Activated T-cell treated with anti-CD3 and anti-CD28 coated beads, Interleukin-2, amount 50 U/mL, for 1 hour (primary cell): ENCODE data around the gene MCOLN3.
"Not testable (repeated sequence)": the region's sequence is repeated elsewhere in the genome, so short reads cannot be mapped to it uniquely, and the experiment has no call there.

ENCODE experiments used
- DNase-seq: peaks from one replicate; pipeline ENCODE4 v3.0.0-alpha.2; 2020

The MCOLN3 gene

DNA sequence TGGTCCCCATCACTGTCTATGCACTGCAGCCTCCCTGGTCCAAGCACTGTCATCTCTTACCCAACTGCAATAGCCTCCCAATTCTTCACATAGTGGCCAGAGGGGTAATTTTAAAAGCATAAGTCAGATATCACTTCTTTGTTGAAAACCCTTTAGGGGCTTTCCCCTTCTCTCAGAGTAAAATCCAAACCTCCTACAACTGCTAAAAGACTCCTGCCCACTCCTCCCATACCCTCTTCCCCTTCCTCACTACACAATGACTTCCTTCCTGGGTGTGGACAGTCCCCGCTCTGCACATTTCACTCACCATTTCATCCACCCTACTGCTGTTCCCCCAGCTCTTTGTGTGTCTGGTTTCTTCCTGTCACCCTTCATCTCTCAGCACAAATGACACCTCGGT is 59.7 kb downstream of the MCOLN3 start:
- DNase-seq = no peak

DNA sequence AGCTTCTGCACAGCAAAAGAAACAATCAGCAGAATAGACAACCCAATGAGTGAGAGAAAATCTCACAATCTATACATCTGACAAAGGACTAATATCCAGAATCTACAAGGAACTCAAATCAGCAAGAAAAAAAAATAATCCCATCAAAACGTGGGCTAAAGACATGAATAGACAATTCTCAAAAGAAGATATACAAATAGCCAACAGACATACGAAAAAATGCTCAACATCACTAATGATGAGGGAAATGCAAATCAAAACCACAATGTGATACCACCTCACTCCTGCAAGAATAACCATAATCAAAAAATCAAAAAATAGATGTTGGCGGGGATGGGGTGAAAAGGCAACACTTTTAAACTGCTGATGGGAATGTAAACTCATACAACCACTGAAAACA is 61.7 kb downstream of the MCOLN3 start:
- DNase-seq = not testable (repeated sequence)

GRCh38 chr1:84985365-84985764 is 62.9 kb downstream of the MCOLN3 start:
- no peak for DNase-seq

DNA sequence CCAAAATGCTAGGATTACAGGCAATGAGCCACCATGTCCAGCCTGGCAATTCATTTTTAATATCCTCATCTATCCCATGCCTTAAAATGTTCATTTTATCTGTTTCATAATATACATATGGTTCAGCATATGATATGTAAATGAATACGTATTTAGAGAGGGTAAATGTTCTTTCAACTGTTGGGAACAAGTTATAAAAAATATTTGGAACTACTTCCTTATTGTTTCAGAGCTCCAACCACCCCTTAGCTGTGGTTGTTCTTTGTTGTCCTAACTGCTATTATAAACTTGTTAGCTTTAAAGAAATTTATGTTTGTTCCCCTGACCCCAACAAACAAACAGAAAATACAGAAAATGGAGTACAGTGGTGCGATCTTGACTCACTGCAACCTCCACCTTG is 65.9 kb downstream of the MCOLN3 start:
- no peak for DNase-seq

- no peak for DNase-seq
Observed at GRCh38 chr1:84975035-84975434, 73.3 kb downstream of the MCOLN3 start.

GRCh38 chr1:84973498-84974334 is 74.6 kb downstream of the MCOLN3 start:
- no peak for DNase-seq

DNA sequence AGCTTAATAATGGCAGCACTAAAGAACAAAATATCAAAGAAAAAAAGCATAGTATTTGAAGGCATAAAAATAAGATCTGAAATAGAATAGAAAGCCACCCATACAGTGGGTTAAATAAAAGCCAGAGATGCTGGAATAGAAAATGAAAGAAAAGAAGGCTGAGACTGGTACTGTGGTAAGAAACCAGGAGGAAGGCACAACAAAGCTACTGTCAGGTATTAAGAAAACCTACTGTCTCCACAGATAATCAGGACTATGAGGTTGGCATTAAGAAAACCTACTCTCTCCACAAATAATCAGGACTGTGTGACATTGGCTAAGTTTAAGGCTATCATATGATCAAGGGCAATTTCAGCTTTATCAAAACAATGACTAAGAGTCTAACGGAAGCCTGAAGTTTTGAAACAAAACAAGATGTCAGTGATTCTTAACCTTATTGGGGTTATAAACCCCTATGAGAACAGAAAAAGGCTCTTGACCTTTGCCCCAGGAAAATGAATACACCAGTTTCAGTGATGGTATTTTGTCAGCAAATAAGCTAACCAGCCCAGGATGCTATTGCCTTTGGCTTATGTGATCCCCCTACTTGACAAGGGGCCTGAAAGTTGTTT is 75.8 kb downstream of the MCOLN3 start:
- DNase-seq = no peak

- no peak for DNase-seq
Observed at GRCh38 chr1:84971957-84972356, 76.3 kb downstream of the MCOLN3 start.

DNA sequence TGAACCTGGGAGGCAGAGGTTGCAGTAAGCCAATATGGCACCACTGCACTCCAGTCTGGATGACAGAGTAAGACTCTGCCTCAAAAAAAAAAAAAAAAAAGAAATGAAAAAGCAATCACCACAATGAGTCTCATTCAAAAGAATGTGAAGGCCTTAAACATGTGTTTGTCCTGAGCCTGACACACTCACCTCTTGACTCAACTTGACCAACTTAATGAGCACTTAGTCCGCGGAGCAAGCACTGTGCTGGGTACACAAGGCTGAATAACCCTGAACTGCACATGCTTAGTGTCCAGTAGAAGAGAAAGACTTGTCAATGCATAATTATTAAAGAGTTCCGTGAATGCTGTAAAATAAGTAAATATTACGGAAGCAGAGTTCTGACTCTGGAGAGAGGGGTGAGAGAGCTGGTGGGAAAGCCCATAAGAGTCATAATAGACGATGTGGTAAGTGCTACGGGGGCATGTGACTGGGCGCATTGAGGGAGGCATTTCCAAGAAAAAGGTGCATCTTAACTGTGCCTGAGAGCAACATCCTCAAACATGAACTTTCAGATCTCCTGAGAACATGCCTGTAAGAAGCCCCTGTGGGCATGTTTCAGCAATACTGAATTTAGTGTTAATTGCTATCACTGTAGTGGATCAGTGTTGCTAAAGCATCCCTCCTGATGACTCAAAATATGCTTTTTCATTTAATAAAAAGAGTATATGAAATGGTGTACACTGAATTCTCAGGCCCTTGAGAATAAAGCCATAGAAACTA is 78.6 kb downstream of the MCOLN3 start:
- DNase-seq = no peak

GRCh38 chr1:84968865-84969264 is 79.4 kb downstream of the MCOLN3 start:
- DNase-seq = no peak

DNA sequence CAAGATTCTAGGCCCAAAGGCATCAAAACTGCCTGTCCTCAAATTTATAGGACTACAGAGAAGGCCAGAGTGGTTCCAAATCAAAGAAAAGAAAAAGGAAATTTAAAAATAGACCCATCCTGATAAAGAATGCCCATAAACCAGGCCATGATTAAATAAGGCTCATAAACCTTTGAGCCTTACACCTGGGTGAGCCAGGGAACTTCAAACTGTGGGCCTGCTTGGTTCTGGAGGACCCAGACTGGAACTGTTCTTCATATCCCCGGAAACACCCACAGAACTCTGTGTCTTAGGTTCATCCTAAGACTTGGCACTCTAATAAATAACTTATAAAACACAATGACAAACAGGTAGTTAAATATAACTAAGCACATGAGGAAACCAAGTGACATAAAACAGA is 80.2 kb downstream of the MCOLN3 start:
- DNase-seq = no peak
